Measurements from ENCODE around the gene ANO6.

The ANO6 gene

DNA sequence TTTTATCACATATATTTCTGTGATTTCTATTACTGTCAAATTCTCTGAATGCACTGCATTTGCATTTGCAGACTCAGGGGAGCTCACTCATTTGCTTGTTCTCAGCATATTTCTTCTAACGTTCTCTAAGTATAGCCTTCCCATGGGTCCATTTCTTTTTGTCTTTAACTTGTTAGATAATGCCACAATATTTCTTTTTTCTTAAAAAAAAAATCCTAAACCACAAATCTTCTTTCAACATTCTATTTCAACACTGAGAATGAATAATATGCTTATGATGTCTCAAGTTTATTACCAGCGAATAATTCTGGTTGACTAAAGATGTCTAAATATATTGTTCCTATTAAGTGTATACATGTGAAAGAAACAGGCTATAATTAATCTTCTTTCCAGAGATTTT, 200.2 kb downstream of the ANO6 start:
- DNase-seq: no peak

DNA sequence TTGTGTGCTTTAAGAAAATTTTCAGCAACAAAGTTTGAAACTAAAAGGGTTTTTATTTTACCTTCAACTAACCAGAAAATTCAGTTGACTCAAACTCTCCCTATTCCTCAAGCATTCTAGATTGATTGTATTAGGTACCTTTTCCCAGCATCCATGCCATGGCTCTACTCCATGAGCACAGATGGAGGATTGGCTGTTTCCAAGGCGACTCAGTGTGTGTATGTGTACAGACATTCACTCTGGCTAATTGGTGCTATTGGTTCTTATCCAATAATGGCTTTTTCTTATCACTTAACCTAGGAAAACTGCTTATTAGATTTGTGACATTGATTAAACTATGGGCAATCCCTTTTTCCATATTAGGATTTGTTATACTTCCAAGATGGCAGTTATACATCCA, 202.6 kb downstream of the ANO6 start:
- DNase-seq: no peak

DNA sequence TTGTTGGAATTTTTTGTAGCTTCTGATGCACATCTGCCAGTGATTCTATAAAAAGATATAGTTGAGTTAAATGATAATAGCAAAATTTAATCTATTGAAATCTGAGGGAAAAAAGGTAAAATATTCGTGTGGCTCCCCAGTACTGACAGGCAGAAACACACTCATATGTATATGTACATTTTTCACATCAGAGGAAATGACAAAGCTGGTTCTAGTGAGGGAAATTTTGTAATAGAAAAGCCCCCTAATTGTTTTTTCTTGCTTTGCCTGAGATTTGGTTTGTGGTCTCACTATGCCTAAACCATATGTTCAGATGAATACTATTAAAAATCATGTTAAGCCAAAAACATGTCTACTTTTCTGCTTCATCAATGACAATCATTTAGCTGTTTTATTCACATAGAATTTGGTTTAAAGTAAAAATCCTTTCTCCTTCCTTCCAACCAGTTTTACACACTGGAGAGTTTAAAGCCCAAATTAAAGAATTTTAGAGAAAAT, 203.5 kb downstream of the ANO6 start:
- DNase-seq: no peak

DNA sequence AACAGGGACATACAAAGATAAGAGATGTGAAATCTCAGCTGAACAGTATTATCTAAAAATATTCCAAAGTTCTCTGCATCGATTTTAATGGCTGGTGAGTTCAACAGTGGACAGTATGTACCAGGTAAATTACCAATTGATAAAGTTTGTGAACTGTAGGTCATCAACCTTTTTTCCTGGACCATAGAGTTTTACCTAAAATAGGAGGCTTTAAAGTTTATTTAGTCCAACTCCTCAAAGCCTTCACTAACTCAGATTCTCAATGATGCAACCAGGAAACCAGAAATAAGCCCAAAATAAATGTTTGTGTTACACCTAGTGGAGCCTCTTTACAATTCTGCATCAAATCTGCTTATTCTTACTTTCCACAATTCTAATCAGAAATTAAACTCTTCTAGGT, 205.8 kb downstream of the ANO6 start:
- no peak for DNase-seq

DNA sequence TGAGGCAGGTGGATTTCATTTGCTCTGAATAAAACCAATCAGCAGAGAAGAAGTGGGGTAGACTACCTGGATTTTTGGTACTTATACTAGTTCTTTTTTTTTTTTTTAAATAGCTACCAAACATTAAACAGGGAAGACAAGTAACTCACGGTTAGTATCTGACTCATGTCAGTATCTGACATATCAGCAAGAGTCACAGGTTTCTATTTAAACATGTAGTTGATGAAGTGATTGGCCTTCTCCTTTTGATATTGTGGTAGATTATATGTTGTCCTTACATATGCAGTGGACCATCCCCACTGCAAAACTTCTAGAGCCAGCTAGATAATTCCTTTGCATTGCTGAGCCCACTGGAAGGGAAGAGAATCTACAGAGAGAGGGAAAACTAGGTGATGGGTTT, 208.0 kb downstream of the ANO6 start:
- DNase-seq: no peak

DNA sequence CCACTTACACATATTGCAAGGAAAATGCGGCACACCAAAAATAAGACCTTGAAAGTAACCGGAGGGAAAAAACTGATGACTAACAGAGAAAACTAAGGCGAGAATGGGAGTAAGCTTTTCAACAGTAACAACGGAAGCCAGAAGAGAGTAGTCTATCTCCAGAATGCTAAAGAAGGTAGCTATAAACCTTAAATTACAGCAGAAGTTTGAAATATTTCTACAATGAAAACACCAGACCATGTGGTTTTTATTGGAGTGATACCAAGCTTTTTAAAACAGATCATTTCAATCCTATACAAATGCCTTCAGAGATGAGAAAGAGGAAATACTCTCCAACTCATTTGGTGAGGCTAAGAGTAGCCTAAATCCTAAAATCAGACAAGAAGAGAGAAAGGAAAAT, 209.5 kb downstream of the ANO6 start:
- DNase-seq: no peak

DNA sequence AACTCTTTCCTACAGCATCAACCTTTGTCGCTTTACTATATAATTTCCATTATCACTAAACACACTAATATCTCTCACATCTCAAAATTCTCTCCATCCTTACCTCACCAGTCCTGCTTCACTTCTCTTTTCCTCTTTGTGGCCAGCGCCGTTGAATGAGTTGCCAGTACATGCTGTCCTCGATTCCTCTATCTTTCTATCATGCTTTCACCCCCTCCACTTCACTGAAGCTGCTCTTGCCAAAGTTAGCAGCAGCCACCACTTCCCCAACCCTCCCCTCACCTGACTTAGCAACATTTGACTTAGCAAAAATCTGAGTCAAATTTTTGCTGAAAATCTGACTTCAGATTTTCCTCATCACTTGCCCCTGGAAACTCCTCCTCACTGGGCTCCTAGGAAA, 210.4 kb downstream of the ANO6 start:
- DNase-seq: no peak

DNA sequence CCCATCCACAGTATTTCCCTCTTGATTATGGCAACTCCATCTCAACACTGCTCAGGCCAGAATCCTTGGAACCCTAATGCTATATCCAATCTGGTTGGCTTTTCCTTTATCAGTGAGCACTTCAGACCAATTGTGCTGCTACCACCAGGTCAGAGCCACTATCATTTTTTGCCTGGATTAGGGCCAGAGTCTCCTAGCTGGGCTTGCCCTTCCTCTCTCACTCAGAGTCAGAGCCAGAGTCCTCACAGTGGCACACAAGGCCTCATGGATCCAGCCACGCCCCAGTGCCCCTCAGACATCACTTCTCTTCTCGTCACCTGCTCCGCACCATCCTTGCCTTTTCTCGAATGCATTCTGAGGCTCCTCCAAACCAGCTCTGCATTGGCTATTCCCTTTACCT, 211.1 kb downstream of the ANO6 start:
- DNase-seq: no peak

DNA sequence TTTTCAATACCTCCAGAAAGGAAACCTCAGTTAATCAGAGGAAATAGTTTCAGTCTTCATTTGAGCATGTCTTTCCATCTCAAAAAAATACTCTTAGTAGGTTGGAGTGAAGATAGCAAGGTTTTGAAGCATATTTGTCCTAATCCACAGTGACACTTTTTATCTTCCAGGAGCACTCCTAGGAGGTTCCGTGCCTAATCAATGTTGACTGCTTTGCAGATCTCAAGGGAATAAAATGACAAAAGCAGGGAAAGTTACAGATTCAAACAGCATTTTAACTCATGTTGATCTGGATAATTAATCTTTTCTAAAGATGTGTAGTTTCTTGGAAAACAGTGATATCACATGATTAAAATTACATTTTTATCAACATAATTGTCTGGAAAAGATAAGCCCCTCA, 213.9 kb downstream of the ANO6 start:
- no peak for DNase-seq

DNA sequence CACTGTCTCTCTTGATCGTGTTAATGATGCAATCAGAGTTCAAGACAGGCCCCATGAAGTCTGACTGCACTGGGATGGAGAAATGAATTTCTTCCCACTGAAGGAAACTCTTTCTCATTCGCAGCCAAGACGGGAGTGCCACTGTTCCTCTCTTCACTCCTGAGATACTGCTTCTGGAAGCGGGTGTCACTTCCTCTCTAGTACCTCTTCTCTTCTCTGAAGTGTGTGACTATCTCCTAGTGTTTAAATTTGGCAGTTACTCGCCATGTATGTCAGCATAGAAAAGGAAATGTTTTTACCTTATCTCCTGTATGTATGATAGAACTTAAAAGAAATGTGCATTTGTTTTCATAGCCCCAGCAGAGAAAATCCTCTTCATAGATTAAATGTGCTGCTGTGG, 215.2 kb downstream of the ANO6 start:
- DNase-seq: no peak

DNA sequence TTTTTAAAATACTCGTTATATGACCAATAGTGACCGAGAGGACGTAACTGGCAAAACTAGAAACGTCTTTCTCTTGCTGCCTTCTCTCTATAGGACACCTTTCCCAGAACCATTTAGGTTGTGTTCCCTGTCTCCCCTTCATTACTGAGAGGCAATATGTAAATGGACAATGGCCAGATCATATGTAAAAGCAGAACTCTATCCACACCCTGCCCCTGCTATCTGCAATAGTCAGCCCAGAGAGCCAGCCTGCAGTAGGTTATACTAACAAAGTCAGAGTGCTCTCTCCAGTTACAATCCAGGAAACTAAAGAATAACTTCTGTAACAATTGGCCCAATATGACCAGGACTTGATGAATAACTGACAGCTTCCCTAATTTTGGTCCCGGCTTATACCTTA, 216.8 kb downstream of the ANO6 start:
- DNase-seq: no peak

DNA sequence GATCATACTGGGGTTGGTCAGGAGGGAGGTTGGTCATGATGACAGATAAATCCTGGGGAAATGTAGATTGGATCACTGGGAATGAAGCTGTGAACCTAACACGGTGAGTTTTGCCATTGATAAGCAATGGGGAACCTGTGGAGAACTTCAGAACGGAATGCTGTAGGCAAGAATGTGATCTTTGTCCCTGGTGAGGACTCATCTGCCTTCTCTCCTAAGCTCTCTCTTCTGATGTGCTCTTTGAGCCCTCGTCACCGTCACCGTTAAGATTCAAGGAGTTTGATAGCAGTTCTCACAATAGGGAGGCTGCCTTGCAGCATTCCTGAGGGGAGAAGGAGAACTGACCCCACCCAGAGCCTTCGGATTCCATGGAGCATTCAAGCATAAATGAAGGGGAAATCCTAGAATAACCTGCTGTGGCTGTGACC, 217.6 kb downstream of the ANO6 start:
- no peak for DNase-seq

DNA sequence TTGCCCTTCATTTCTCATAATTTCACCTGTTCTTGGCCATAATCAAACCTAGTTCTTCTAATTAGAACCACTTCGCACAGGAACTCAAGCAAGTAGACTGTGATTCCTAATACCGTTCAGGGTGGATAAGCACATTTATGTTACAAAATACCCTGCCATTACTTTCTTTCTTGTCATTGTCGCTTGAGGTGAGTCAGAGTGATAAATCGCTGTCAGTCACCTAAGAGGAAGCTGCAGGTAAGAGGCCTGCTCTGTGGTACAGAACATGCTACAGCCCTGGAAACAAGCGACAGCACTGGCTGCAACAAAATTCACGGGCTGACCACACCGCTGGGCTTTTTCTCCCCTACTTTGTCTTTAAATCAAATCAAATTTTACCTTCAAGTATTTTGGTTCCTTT, 218.2 kb downstream of the ANO6 start:
- DNase-seq: no peak

DNA sequence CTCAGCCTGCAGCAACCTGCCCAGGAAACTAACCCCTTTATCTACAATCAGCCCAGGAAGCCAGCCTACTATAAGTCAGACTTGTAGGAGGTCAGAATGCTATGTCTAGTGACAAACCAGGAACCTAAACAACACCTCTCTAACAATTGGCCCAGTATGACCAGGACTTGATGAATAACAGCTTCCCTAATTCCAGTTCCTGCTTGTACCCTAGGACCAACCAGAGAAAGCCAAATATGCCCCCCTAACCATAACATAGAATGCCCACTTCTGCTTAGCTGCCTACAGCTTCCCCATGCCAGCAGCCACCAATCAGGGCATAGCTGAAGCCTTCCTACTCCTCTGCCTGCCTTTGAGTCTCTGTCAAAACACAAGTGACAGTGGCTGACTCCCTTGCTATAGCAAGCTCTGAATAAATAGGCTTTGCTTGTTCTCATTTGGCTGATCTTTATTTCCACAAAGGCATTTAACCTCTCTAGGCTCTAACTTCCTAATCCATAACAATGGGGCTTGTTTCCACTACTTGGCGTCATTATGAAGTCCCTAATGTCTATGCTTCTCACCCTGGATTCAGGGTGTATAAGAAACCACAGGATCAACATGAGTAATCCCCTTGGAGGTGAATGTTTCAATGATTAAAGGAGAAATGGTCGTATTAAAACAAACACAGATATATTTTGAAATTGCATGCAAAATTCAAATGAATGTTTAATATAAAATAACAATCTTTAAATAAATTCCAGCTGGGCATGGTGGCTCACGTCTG, 220.2 kb downstream of the ANO6 start:
- DNase-seq: no peak

DNA sequence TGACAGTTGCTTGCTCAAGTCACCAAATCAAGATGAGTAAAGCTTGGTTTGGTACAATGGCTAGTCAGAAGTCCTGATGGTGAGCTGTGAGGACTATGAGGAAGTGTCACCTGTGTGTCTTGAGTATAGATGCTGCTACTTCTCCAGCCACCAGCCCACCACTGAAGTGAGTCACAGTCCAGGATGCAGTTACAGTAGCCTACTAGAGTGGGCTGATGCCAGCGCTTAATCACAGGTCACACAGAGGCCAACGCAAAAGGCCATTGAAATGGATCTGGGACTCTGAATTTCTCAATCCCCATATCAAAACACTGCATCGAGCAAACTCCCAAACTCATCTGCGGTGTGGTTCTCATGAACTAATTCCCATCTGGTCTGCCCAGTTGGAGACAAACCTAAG, 223.1 kb downstream of the ANO6 start:
- DNase-seq: no peak

DNA sequence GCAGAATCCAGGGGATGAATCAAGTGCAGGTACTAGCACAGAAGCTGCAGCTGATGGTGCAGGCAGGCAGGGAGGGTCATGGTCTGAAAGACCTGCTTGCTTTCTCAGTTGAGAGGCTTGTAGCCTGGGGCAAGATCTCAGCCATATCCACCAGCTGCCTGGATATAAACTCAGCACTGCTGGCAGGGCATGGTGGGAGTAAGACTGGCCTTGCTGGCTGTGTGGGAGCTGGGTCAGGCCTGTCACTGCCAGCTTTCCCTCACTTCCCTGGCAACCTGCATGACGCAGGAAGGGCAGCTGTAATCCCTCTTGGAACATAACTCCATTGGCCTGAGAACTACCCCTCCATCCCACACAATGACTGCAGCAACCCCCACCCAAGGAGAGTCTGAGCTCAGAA, 230.1 kb downstream of the ANO6 start:
- DNase-seq: no peak

DNA sequence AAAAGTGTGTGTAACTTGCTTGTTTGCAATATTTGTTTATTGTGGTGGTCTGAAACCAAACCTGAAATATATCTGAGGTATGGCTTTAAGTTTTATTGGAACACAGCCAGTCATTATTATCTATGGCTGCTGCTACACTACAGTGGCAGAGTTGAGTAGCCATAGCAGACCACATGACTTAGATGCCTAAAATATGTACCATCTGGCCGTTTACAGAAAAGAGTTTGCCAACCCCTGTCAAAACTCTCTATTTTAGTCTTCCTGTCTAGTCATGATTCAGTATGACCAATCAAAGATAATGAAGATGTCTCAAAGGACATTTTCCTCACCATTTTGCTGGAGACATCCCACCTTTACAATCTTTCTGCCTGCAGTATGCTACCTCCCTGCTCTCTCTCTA, 242.3 kb downstream of the ANO6 start:
- DNase-seq: no peak

DNA sequence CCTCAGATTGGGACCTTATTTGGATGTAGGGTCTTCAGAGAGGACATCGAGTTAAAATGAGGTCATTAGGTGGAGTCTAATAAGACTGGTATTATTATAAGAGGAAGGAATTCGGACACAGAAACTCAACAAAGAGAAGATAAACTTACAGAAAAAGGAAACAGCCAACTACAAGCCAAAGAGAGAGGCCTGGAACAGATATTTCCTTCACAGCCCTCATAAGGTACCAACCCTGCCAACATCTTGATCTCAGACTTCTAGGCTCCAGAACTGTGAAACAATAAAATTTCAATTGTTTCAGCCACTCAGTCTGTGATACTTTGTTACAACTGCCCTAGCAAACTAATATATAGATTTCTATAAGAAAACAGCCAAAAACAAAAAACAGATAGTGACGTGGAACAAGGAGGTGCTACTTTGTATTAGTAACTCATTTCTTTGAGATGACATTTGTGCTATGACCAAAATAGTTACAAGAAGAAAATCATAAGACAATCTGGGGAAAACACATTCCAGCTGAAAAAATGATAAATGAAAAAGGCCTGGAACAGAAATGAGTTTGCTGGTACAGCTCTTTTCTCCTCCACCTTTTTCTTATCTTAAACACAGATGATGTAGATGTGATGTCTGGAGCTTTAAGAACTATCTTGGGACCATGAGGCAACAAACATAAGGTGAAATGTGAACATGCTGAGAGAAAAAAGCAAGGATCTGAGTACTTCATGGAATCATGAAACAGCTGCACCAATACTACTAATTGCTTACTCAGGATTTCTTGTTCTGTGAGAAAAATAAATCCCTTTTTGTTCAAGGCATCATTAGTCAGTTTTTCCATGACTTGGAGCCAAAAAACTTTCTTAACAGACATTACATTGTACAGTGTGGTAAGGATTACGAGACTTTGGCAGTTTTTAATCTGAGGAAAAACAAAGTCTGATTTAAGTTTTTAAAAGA, 243.2 kb downstream of the ANO6 start:
- no peak for DNase-seq

DNA sequence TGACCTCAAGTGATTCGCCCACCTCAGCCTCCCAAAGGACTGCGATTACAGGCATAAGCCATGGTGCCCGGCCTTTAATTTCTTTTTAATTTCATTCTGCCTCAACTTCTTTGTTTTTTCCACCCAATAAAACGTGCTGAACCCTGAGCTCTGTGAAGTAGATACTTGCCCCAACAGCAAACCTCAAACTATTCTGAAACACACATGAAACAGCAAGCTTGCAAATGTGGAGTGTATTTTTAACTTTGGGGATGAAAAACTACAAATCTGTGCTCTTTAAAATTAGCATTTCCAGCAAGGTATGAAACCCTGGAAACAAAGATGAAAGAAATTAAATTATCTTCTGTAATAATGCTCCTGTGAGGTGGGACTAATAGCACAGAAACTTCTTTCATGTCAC, 246.6 kb downstream of the ANO6 start:
- DNase-seq: no peak

DNA sequence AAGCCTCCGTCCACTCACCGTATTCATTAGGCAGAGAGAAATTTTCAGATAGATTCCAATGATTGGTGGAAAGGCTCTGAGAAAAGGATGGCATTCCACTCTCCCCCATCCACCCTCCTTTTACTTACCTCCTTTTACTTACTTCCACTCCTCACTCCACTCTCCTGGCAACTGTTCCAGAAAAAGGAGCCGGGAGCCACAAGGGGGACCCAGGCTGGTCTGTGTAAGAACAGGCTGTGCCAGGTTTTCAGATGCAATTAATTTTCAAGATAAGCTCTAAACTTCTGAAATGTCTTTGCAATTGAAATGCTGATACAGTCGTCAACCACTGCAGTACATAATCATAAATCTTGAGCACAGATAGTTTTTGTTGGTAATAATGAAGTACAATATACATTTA, 248.8 kb downstream of the ANO6 start:
- DNase-seq: no peak

DNA sequence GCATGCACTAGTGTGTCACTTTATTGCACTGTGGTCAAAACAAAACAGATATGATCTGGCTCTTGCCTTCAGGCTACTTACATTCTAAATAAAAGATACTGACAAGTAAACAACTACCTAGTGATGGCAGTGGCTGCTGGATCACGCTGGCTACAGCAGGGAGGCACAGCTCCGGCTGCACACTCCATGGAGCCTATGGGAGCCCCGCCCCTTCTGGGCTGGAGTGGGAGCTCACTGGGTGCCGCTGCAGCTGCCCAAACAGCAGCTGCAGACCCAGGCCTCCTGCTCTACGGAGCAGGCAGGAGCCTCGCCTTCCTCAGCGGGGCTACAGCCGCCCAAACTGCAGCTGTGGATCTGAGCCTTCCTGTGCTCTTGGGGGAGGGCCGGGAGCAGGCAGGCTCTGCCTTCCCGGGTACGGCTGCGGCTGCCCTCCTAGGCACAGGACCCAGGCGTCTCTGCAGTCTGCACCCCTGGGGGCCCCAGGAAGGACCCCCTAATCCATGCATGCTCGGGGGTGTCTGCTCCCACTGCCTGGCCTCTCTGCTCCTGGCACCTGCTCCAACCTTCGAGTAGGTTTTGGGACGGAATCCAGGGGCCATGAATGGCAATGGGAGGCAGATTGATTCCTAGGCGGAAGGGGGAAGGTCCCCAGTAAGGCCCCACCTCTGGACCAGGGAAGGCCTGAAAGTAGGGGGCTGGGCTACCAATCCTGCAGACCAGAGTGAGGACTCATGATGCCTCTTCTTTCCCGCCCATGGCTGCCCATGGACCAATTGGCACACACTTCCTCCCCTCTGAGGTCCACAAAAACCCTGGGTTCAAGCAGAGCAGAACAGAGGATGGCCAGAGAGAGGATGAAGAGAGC, 253.1 kb downstream of the ANO6 start:
- DNase-seq: no peak

DNA sequence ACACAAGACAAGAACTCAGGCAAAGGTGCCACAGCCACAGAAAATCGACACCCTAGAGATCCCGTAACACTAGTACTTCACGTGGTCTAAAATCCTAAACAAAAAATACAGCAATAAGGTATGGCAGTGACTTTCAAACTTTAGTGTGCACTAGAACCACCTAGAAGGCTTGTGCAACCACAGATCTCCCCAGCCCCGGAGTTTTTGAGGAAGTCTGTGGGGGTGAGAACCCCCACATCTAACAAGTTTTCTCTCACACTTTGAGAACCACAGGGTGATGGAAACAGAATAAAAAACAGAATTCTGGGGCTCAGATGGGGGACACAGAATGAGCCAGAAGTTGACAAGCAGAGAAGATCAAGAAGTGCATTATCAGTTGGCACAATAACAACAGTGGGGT, 254.0 kb downstream of the ANO6 start:
- DNase-seq: no peak

DNA sequence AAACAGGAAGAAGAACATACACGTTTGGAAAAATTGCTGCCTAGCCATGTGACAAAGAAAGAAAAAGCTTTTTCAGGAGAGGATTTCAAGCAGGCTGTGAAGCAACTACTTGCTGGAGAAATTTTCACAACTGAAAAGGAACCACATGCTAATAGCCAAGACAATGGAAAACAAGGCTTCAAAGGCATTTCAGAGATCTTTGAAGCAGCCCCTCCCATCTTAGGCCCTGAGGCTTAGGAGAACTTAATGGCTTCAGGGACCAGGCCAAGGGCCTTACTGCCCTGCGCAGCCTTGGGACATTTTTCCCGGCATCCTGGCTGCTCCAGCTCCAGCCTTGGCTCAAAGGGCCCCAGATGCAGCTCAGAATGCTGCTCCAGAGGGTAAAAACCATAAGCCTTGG, 257.7 kb downstream of the ANO6 start:
- DNase-seq: no peak
